HL-60 (cell line): ENCODE results near the gene PROSER2.

Experiments used
- GABPA ChIP-seq: IDR thresholded peaks from 2 replicates; pipeline ENCODE4 v1.6.1; 2012; ENCODE audit warnings: low read depth
- POLR2AphosphoS5 ChIP-seq: IDR thresholded peaks from 2 replicates; pipeline ENCODE4 v1.6.1; 2012; ENCODE audit warnings: low read depth
- REST ChIP-seq: IDR thresholded peaks from 2 replicates; pipeline ENCODE4 v1.6.1; 2012; ENCODE audit warnings: low read depth; ENCODE audit not compliant: insufficient replicate concordance
- SPI1 ChIP-seq: IDR thresholded peaks from 2 replicates; pipeline ENCODE4 v1.6.1; 2012; ENCODE audit warnings: low read depth, mild to moderate bottlenecking, borderline replicate concordance
- TF ChIP-seq, protein P1 (sequence below): IDR thresholded peaks from one replicate; pipeline ENCODE4 v1.5.1; 2011; ENCODE audit warnings: low read length, control low read depth, inconsistent platforms; ENCODE audit not compliant: insufficient read depth

DNA sequence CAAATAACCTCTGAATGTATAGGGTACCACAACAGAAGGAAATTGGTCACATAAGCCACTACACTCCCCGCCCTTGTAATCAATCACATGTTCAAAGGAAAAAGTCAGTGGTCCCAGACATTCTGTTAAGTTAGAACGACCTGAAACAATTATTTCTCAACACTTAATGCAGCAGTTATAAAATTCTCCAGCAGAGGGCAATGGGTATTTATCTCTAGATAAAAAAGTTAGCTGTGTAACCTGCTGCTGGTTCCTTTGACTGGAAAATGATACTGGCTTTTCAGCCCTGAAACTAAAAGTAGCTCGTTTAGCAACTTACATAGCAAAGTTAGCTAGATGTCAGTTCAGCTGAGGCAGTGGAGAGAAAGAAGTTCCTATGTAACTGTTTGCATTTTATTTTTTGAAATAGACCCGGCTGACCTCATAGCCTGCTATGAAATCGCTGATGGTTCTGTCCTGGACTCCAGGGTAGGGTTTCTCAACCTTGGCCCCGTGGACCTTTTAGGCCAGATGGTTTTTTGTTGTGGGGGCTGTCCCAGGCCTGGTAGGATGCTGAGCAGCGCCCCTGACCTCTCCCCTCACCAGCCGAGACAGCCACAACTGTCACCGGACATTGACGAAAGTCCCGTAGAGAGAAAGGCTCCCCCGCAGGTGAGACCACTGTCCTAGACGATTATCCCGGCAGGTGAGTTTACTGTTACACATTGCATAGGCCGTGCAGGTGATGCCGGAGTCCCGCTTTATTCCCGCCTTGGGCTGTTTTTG, 40.2 kb upstream of the PROSER2 start:
- TF ChIP-seq, protein P1, sequence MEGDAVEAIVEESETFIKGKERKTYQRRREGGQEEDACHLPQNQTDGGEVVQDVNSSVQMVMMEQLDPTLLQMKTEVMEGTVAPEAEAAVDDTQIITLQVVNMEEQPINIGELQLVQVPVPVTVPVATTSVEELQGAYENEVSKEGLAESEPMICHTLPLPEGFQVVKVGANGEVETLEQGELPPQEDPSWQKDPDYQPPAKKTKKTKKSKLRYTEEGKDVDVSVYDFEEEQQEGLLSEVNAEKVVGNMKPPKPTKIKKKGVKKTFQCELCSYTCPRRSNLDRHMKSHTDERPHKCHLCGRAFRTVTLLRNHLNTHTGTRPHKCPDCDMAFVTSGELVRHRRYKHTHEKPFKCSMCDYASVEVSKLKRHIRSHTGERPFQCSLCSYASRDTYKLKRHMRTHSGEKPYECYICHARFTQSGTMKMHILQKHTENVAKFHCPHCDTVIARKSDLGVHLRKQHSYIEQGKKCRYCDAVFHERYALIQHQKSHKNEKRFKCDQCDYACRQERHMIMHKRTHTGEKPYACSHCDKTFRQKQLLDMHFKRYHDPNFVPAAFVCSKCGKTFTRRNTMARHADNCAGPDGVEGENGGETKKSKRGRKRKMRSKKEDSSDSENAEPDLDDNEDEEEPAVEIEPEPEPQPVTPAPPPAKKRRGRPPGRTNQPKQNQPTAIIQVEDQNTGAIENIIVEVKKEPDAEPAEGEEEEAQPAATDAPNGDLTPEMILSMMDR = no peak
- no peak for TF ChIP-seq GABPA
- TF ChIP-seq REST = no peak
- TF ChIP-seq POLR2AphosphoS5 = no peak
- TF ChIP-seq SPI1 = no peak
